Fibroblast of skin of abdomen (primary cell): ENCODE measurements around the gene IL37.
"Not testable (repeated sequence)": the region's sequence is repeated elsewhere in the genome, so short reads cannot be mapped to it uniquely, and the experiment has no call there.

Source experiments
- DNase-seq: peaks from one replicate; pipeline ENCODE4 v3.0.0-alpha.2; 2013

IL37 gene

GRCh38 chr2:112891385-112891831 lies 19.6 kb upstream of the IL37 start:
- no peak for DNase-seq

- no peak for DNase-seq
Observed at GRCh38 chr2:112893752-112894151, 17.2 kb upstream of the IL37 start.

DNA sequence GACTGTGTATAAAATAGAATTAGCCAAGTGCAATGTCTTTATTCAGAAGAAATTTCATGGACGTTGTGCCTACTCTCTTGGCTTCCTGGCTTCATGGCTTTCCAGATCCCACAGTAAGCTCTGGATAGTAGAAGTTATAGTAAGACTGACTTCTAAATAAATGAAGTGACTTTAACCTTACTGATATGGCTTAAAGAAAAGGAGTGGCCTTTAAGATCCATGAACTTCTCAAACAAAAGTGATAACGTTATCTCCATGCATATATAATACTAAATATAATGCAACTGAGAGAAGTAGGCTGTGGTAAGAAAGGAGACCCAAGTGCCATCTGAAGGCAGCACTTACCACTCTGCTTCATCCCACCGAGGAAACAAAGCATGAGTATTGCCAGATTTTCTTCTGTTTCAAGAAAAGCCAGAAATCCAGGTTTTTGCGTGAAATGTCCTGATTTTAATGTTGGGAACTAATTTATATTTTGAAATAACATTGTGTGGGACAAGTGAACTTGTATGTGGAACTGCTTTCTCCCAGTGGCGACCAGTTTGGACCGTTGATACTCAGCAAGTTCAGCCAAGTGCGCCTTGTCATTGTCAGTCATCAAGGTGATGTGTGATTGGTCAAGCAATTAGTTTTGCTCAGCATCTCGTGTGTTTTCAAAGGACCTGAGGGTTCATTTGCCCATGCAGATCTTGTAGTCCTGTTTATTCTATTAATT lies 13.9 kb upstream of the IL37 start:
- DNase-seq, result no peak

- no peak for DNase-seq
Observed at GRCh38 chr2:112897624-112897978, 13.4 kb upstream of the IL37 start.

DNA sequence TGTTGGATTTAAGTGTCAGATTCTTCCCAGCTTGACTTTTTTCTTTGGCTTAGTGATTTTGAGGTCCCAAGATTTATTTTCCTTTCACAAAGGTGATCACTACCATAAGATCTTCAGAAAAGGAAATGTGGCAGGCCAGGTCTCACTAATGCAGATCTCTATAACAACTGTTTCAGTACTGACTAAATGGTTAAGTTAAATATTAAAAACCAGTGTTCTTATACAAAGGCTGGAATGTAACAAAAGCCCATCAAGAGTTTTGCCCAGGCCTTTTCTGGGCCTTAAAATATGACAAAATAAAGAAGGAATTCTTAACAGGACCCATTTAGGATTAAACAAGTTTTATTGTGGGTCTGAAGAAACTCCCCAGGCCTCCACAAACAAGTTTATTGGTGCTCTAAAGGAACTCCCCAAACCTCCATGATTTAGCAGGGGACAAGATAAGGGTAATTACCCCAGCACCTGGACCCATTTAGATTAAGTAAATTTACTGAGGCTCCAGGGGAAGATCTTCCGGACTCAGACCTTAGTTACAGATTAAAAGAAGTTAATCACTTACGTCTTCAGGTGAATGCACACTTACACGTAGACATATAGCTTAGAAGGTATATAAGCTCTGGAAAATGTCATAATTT lies 9.4 kb upstream of the IL37 start:
- DNase-seq, result not testable (repeated sequence)

- DNase-seq, result no peak
Observed at GRCh38 chr2:112902816-112903215, 8.1 kb upstream of the IL37 start.

- DNase-seq, result no peak
Observed at GRCh38 chr2:112904883-112905282, 6.1 kb upstream of the IL37 start.

DNA sequence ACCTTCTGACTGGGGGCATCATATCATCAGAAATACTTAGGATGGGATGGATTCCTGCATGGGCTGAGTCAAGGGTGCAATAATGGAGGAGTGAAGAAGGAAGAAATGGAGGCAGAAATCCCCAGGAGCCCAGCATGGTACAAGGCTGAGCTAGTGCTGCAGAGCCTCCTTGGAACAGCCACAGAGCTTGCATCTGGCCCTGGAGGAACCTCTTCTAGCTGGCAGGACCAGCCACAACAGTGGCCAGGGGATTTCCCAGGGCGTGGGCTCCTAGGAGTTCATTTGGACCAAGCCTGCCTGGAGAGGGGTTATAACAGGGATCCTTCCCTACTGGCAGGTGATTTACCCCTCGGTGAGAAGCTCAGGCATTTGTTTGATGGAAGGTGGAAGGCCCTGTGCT lies 4.7 kb upstream of the IL37 start:
- DNase-seq, result no peak

- no peak for DNase-seq
Observed at GRCh38 chr2:112907001-112907949, 3.7 kb upstream of the IL37 start.

DNA sequence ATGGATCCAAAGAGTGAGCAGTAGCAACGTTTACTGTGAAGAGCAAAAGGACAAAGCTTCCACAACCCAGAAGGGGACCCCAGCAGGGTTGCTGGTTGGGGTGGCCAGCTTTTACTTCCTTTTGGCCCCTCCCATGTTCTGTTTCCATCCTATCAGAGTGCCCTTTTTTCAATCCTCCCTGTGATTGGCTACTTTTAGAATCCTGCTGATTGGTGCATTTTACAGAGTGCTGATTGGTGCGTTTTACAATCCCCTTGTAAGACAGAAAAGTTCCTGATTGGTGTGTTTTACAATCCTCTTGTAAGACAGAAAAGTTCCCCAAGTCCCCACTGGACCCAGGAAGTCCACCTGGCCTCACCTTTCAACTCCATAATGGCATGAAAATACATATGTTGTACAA lies 2.4 kb upstream of the IL37 start:
- not testable (repeated sequence) for DNase-seq

- DNase-seq, result no peak
Observed at GRCh38 chr2:112910219-112910618, 746 bp upstream of the IL37 start.

DNA sequence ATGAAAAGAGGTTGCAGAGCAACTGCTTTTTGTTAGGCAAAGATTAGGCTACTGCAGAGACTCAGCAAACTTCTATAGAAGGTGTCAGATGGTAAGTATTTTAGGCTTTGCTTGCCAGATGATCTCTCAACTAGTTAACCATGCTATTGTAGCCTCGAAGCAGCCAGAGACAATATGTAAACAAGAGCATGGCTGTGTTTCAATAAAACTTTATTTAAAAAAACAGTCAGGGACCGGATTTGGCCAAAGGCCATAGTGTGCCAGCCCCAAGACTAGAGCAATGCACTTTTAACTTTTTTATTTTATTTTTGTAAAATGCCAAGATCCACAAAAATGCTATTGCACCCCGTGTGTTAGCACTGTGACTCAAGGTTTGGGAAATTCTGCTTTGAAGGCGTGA lies 1.4 kb downstream of the IL37 start:
- no peak for DNase-seq

DNA sequence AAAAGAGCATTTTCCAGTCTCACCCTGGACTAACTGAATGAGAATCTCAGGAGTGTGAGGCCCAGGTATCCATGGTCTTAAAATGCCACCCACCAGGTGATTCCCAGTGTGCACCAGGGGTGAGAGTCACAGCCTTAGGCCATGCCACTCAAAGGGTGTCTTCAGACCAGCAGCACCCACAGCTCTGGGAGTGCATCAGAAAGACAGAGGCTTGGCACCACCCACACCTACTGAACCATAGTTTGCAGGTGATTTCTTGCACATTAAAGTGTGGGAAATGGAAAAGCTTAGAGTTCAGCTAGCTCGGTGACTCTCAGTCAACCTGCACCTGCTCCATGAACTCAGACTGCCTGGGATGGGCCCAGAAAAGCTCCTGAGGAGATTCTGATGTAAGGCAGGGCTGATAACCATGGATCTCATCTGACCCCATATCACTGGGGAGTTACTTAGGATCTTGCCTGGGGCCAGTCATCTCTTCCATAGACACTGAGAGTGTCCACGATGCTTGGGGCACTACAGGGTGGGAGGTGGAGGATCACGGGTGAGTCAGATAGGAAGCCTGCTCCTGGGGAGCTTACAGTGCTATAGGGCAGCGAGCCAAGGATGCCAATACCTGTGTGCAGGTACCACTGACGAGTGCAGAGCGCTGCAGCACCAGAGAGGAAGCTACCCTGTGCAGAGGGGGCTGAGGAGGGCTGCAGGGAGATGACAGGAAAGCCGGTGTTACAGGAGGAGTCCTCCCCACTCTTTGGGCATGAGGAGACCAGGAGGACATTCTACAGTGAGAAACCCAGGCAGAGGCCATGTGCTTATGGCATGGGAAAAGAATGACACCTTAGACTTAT lies 4.6 kb downstream of the IL37 start:
- DNase-seq, result no peak

DNA sequence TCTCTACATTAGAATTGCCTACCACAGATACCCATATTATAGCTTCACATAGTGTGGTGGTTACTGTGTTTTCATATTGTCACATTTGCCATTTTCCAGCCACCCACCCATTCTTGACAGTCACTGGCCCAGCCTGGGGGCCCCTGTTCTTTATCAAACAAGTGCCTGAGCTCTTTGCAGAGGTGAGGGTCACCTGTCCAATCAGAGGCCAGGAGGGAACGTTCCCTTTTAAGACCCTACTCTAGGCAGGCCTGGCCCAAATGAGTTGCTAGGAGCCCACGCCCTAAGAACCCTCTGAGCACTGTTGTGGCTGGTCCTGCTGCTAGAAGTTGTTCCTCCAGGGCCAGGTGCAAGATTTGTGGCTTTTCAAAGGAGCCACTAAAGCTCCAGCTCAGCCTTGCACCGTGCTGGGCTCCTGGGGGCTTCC lies 5.2 kb downstream of the IL37 start:
- DNase-seq, result no peak

DNA sequence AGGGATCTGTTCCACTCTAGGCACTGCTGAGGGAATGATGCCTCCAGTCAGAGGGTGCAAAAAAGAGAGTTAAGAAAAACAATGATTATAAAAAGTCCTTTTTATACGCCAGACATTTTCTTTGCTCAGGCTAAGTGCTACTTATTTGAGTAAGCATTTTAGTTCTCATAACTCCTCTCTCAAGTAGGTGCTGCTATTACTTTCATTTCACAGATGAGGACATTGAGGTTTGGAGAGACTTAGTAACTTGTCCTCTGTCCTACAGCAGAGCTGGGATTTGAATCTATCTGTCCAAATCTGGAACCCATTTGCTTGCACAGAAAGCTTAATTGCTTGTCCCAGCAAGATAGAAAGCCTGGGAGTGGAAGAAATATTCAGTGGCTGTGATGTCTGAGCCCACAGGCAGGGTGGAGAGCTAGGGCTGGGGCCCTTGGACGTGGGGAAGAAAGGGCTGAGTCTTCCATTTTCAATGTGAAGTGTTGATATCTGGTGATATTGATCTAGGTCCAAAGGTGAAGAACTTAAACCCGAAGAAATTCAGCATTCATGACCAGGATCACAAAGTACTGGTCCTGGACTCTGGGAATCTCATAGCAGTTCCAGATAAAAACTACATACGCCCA lies 5.8 kb downstream of the IL37 start:
- no peak for DNase-seq

- DNase-seq, result no peak
Observed at GRCh38 chr2:112917856-112918255, 6.9 kb downstream of the IL37 start.

DNA sequence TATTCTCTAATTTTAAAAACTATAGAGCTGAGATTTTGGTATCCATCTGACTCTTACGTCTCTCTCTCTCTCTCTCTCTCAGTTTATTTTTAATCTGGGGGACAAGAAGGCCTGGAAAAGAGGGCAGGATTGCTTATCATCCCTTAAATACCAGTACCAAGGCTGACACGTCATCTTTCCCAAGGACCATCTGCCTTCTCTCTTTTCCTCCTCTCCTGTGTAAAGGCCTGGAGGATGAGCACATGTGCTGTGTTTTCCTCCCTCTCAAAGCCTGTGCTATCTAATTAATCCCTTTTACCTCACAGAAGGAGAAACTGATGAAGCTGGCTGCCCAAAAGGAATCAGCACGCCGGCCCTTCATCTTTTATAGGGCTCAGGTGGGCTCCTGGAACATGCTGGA lies 7.3 kb downstream of the IL37 start:
- DNase-seq, result no peak

GRCh38 chr2:112919086-112919485 lies 8.1 kb downstream of the IL37 start:
- DNase-seq, result no peak

GRCh38 chr2:112920923-112921532 lies 10.1 kb downstream of the IL37 start:
- DNase-seq, result no peak

GRCh38 chr2:112921982-112922381 lies 11.0 kb downstream of the IL37 start:
- no peak for DNase-seq

GRCh38 chr2:112923237-112923966 lies 12.4 kb downstream of the IL37 start:
- no peak for DNase-seq
